ENCODE data around the gene GRK5. TPM values are rescaled to one million over a fixed set of nuclear protein-coding genes. Genes with fewer than 3 reads are reported as not detected.

The GRK5 gene
- total and polyA plus RNA-seq, 9 of the 15 experiments (the other 6 are each of a cell fraction or from before 2014, with no cell fraction given): 0.46 to 0.83 (median 0.67) TPM; not detected in 2

DNA sequence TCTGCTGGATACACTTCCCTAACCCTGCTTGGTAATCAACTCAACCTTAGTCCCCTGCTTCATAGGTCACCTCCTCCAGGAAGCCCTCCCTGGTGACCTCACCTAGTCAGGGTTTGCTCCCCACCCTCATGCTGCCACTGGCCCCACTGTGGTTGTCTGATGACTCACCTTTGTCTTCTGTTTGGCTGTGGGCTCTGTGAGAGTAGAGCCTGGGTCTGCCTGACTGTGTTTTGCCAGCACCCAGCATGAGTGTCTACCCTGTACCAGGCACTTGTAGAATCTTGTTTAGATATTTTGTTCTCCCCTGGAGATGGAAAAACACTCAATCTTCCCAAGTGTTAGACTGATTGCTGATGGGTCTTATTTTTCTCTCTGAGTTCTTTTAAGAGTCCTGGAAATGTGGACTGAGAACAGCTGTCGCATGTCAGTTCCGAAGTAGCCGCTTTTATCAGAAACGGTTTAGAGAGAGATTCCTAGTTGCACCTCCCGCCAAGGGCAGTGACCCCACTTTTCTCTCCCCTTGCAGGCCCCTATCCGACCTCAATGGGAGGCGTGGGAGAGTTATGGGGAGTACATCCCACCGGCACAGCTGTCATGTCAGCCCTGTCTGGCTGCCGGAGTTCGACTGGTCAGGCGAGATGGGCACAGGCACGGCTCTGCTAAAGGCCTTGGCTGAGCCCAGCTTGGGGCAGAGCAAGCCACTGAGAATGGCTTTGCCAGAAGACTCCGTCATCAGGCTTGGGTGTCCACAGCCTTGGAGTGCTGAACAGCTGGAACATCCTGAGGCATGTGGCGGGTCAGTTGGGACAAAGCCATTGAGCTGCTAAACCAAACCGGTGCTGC is 134.3 kb downstream of the GRK5 start:
- Histone ChIP-seq H3K9ac (ENCODE audit: insufficient read depth in 1 of 2, low read depth in 2 of 2, low read length in 2 of 2) (no peak overlapping the region), H3K27ac (ENCODE audit: extremely low read depth, low read depth, low read length) (no peak overlapping the region), H3K4me2 (ENCODE audit: insufficient read depth, low read length) (no peak overlapping the region), H3K4me1 (replicated peaks in 1 of 2; ENCODE audit: control insufficient read depth in 2 of 2, insufficient read depth in 2 of 2, low read length in 2 of 2) (peaks cover 0 to 3% of the 10 kb centered on the region in 2 experiments; a peak in 2 of 5 replicates), H3K9me1 (ENCODE audit: control insufficient read depth, insufficient read depth, low read length) (no peaks in the 10 kb centered on the region), H3K27me3 (ENCODE audit: control insufficient read depth in 2 of 2, insufficient read depth in 2 of 2, low read length in 2 of 2) (peaks cover 4 to 36% of the 10 kb centered on the region in 2 experiments; a peak in 3 of 5 replicates), H3K79me2 (ENCODE audit: control insufficient read depth, insufficient read depth, low read length) (no peaks in the 10 kb centered on the region), H3K4me3 (no peak overlapping the region), H3K36me3 (ENCODE audit: control insufficient read depth, insufficient read depth, low read length) (no peaks in the 10 kb centered on the region), H3K9me3 (replicated peaks; ENCODE audit: control insufficient read depth, insufficient read depth, low read depth, low read length) (no peaks in the 10 kb centered on the region), H4K20me1 (replicated peaks; ENCODE audit: control insufficient read depth, insufficient read depth, low read length) (no peaks in the 10 kb centered on the region), H2AFZ (ENCODE audit: low read depth, low read length) (no peak overlapping the region)
- ChIA-PET CTCF (ENCODE audit: low intra/inter-chr PET ratio) (no interaction called here), POLR2A (no interaction called here)
- intact Hi-C loops (cut with micrococcal nuclease) (no loop called here), in situ Hi-C loops (cut with MboI) (no loop called here)
- no TSS peak for BruUV-seq (replicated peaks)
- WGBS (ENCODE audit: insufficient coverage, low coverage, missing lambda C conversion rate): 7% methylated on average over 13 of the region's 15 CpGs
- ATAC-seq: no peak
- peak in 3 of 4 experiments; percentile 19 to 23 (median 22) for DNase-seq (ENCODE audit: extremely low read depth in 1 of 4, low spot score in 3 of 4)
- no peak for FAIRE-seq
- peak; percentile 97 for TF ChIP-seq ZFP36 (IDR thresholded peaks at IDR 0.05; ENCODE audit: low read depth, low read length, partially characterized antibody)
- peak; percentile 52; the same call in 1 of the 2 replicates for TF ChIP-seq ATF3 (IDR thresholded peaks at IDR 0.05)
- TF ChIP-seq ATF3 (CRISPR knock-in tag; conservative IDR thresholded peaks at IDR 0.05): no peak
- TF ChIP-seq LEF1 (IDR thresholded peaks at IDR 0.05): no peak
- no peak for TF ChIP-seq KLF16 (IDR thresholded peaks at IDR 0.05)
- no peak for TF ChIP-seq SMARCC2 (IDR thresholded peaks at IDR 0.05; ENCODE audit: low read depth)
- TF ChIP-seq HDAC6 (IDR thresholded peaks at IDR 0.05; ENCODE audit: low read depth, low read length): no peak
- no peak for TF ChIP-seq ZNF324 (CRISPR knock-in tag; IDR thresholded peaks at IDR 0.05)
- no peak for TF ChIP-seq KLF10 (CRISPR knock-in tag; IDR thresholded peaks at IDR 0.05)
- TF ChIP-seq ZNF551 (CRISPR knock-in tag; IDR thresholded peaks at IDR 0.05): no peak
- no peak for TF ChIP-seq SRSF3 (IDR thresholded peaks at IDR 0.05; ENCODE audit: insufficient read depth, low read length)
- 0 out of 2 replicates have a peak, but pooled peaks have one; percentile 27 for TF ChIP-seq JUND (IDR thresholded peaks at IDR 0.05; ENCODE audit: borderline replicate concordance, low read depth, low read length)
- no peak for TF ChIP-seq JUND (tag; IDR thresholded peaks at IDR 0.05; ENCODE audit: borderline replicate concordance, low read depth, low read length)
- TF ChIP-seq BCOR (IDR thresholded peaks at IDR 0.05): peak; percentile 65
- peak; percentile 77; the same call in 1 of the 2 replicates for TF ChIP-seq ZNF436 (CRISPR knock-in tag; IDR thresholded peaks at IDR 0.05)
- no peak for TF ChIP-seq ZC3H11A (IDR thresholded peaks at IDR 0.05; ENCODE audit: low read depth, low read length)
- no peak for TF ChIP-seq SAFB2 (IDR thresholded peaks at IDR 0.05; ENCODE audit: borderline replicate concordance, low read depth, low read length, severe bottlenecking)
- 0 out of 2 replicates have a peak, but pooled peaks have one; percentile 18 for TF ChIP-seq HDAC2 (IDR thresholded peaks at IDR 0.05)
- TF ChIP-seq, protein P1, sequence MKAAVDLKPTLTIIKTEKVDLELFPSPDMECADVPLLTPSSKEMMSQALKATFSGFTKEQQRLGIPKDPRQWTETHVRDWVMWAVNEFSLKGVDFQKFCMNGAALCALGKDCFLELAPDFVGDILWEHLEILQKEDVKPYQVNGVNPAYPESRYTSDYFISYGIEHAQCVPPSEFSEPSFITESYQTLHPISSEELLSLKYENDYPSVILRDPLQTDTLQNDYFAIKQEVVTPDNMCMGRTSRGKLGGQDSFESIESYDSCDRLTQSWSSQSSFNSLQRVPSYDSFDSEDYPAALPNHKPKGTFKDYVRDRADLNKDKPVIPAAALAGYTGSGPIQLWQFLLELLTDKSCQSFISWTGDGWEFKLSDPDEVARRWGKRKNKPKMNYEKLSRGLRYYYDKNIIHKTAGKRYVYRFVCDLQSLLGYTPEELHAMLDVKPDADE (conservative IDR thresholded peaks at IDR 0.05; ENCODE audit: control insufficient read depth, low read depth, low read length): no peak
- TF ChIP-seq SMARCA5 (IDR thresholded peaks at IDR 0.05): peak; percentile 62; the same call in 1 of the 2 replicates
- TF ChIP-seq TOE1 (IDR thresholded peaks at IDR 0.05; ENCODE audit: borderline replicate concordance): no peak
- TF ChIP-seq TOE1 (CRISPR knock-in tag; IDR thresholded peaks at IDR 0.05; ENCODE audit: borderline replicate concordance, low read depth): no peak
- TF ChIP-seq TSC22D4 (tag; IDR thresholded peaks at IDR 0.05): no peak

Measured in K562 (cell line).